WERI-Rb-1 (cell line): ENCODE measurements around the gene GDF11.

ENCODE experiments used
- DNase-seq: peaks from one replicate; pipeline ENCODE4 v3.0.0-alpha.2; 2020
- H3K27ac ChIP-seq: fragments of 250-450 bp; sonication (Bioruptor Pico); 2 replicates; pipeline ENCODE4 v1.5.1; 2020; ENCODE audit warnings: mild to moderate bottlenecking, moderate library complexity
- H3K27me3 ChIP-seq: fragments of 250-450 bp; sonication (Bioruptor Pico); 2 replicates; pipeline ENCODE4 v1.5.1; 2021; ENCODE audit warnings: mild to moderate bottlenecking, low read depth, moderate library complexity; ENCODE audit not compliant: insufficient read depth, severe bottlenecking
- H3K36me3 ChIP-seq: fragments of 250-450 bp; sonication (Bioruptor Pico); 2 replicates; pipeline ENCODE4 v1.5.1; 2020; ENCODE audit warnings: mild to moderate bottlenecking, moderate library complexity
- H3K4me3 ChIP-seq: 2 replicates; pipeline ENCODE4 v1.5.1; 2011; ENCODE audit warnings: low read depth, mild to moderate bottlenecking, control low read depth, low read length
- H3K9me3 ChIP-seq: fragments of 250-450 bp; sonication (Bioruptor Pico); 2 replicates; pipeline ENCODE4 v1.5.1; 2021; ENCODE audit warnings: mild to moderate bottlenecking, moderate library complexity; ENCODE audit not compliant: severe bottlenecking
- TF ChIP-seq, protein P1 (sequence below): IDR thresholded peaks from 2 replicates; pipeline ENCODE4 v1.5.1; 2011; ENCODE audit warnings: low read depth, mild to moderate bottlenecking, control low read depth, inconsistent platforms, low read length

Gene GDF11

GRCh38 chr12:55696141-55696540, 46.8 kb upstream of the GDF11 start:
- no peaks in the 10 kb centered on the region for H3K9me3 ChIP-seq
- no peaks in the 10 kb centered on the region for H3K27me3 ChIP-seq
- H3K36me3 ChIP-seq: peaks cover 5% of the 10 kb centered on the region; the same call in 1 of the 2 replicates
- TF ChIP-seq, protein P1, sequence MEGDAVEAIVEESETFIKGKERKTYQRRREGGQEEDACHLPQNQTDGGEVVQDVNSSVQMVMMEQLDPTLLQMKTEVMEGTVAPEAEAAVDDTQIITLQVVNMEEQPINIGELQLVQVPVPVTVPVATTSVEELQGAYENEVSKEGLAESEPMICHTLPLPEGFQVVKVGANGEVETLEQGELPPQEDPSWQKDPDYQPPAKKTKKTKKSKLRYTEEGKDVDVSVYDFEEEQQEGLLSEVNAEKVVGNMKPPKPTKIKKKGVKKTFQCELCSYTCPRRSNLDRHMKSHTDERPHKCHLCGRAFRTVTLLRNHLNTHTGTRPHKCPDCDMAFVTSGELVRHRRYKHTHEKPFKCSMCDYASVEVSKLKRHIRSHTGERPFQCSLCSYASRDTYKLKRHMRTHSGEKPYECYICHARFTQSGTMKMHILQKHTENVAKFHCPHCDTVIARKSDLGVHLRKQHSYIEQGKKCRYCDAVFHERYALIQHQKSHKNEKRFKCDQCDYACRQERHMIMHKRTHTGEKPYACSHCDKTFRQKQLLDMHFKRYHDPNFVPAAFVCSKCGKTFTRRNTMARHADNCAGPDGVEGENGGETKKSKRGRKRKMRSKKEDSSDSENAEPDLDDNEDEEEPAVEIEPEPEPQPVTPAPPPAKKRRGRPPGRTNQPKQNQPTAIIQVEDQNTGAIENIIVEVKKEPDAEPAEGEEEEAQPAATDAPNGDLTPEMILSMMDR: no peak
- H3K27ac ChIP-seq: no peak overlapping the region
- H3K4me3 ChIP-seq: no peak overlapping the region
- DNase-seq: no peak

- TF ChIP-seq, protein P1: no peak
- DNase-seq: no peak
- Histone ChIP-seq H3K9me3 (no peaks in the 10 kb centered on the region), H3K27me3 (no peaks in the 10 kb centered on the region), H3K36me3 (peaks cover 5% of the 10 kb centered on the region; the same call in 1 of the 2 replicates), H3K4me3 (no peak overlapping the region), H3K27ac (no peak overlapping the region)
Measured at GRCh38 chr12:55696796-55697462, 46.0 kb upstream of the GDF11 start.

- H3K4me3 ChIP-seq: no peak overlapping the region
- H3K9me3 ChIP-seq: no peaks in the 10 kb centered on the region
- DNase-seq: no peak
- H3K36me3 ChIP-seq: 0 out of 2 replicates have a peak, but pooled peaks cover 3% of the 10 kb centered on the region
- TF ChIP-seq, protein P1: no peak
- no peak overlapping the region for H3K27ac ChIP-seq
- H3K27me3 ChIP-seq: no peaks in the 10 kb centered on the region
Measured at GRCh38 chr12:55697686-55698085, 45.2 kb upstream of the GDF11 start.

- Histone ChIP-seq H3K36me3 (0 out of 2 replicates have a peak, but pooled peaks cover 3% of the 10 kb centered on the region), H3K27me3 (no peaks in the 10 kb centered on the region), H3K27ac (no peak overlapping the region), H3K9me3 (no peaks in the 10 kb centered on the region), H3K4me3 (no peak overlapping the region)
- no peak for DNase-seq
- TF ChIP-seq, protein P1: no peak
Measured at GRCh38 chr12:55698241-55698955, 44.5 kb upstream of the GDF11 start.

DNA sequence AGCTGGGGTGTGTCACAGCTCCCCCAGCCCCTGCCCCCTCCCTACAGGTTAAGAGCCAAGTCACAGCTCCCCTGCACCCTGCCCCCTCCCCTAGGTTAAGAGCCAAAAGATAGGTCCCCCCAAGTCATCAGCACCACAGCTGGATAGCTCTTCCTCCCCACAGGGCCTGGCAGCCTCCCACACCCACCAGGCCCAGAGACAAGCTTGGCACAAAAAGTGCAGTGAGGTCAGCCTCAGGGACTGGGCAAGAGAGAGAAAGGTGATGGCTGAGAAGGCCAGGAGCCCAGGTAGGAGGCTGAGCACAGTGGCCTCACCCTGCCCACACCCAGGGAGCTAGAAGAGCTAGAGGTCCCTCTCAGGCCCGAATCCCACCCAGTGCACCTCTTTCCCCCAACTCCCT, 44.0 kb upstream of the GDF11 start:
- H3K4me3 ChIP-seq: no peak overlapping the region
- H3K9me3 ChIP-seq: no peaks in the 10 kb centered on the region
- DNase-seq: no peak
- no peak overlapping the region for H3K27ac ChIP-seq
- TF ChIP-seq, protein P1: no peak
- no peaks in the 10 kb centered on the region for H3K27me3 ChIP-seq
- 0 out of 2 replicates have a peak, but pooled peaks cover 3% of the 10 kb centered on the region for H3K36me3 ChIP-seq
